GM21723 (cell line): ENCODE results near the gene PINLYP.
A peak's percentile ranks its signal among the peaks of the same experiment; 100 is the strongest.

Experiments
- ATAC-seq: cut with Tn5 transposase; IDR thresholded peaks from one replicate; pipeline ENCODE4 v1.9.1; 2021; ENCODE audit warnings: mild to moderate bottlenecking, moderate library complexity; ENCODE audit not compliant: unreplicated experiment

The PINLYP gene

GRCh38 chr19:43575156-43575950 lies at the start of gene PINLYP, which contains the start of gene XRCC1:
Gene PINLYP, plus strand, starts transcription at chr19:43575801. Its CDS starts 1,391 bp downstream, at chr19:43577192.
Gene XRCC1, minus strand, starts transcription at chr19:43575527. Its CDS starts 69 bp downstream, at chr19:43575458.
- ATAC-seq, result peak; percentile 93

DNA sequence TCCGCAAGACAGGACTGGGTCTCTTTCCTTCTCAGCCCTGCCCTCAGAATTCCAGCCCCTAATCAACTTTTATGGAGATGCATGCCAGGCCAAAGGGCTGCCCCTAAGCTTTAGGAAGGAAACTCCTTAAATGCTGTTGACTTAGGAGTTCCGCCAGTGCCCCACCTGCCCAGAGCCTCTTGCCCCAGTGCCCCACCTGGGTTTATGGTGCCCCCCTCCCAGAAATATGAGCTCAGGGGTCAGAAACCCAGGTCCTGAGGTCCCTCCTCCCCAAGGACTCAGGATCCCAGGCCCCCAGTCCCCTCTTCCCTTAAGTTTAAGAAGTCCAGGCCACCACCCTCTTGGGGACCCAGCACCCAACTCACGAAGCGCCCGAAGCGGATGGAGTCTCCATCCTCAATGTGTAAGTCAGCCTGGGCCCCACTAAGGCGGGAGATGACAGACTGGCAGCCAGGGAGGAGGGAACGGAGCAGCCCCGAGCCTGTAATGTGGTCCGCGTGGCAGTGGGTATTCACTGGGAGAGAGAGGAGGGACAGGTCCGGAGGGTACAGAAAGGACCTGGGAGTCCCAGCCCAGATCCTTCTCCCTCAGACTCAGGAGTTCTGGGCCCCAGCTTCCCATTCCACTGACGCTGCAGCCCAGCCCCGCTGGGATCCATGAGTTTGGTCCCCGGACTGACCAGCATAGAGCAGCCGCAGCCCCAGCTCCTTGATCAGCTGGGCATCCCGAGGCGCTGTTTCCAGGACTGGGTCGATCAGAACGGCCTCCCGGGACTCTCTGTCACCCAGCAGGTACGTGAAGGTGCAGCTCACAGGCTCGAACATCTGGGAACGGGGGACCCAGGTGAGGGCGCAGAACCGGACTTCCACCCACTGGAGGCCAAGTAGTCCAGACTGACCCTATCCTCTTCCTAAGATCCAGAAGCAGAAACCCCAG lies 49.5 kb upstream of the PINLYP start:
- ATAC-seq, result peak; percentile 24

- ATAC-seq, result peak; percentile 68
Observed at GRCh38 chr19:43526884-43527859, 48.4 kb upstream of the PINLYP start, which contains the start of gene ETHE1. Gene ETHE1, minus strand, starts transcription at chr19:43527201. Its CDS starts 24 bp downstream, at chr19:43527177.

- ATAC-seq, result no peak
Observed at GRCh38 chr19:43527860-43528622, 47.6 kb upstream of the PINLYP start.

- peak; percentile 19 for ATAC-seq
Observed at GRCh38 chr19:43532571-43532961, 43.0 kb upstream of the PINLYP start.

DNA sequence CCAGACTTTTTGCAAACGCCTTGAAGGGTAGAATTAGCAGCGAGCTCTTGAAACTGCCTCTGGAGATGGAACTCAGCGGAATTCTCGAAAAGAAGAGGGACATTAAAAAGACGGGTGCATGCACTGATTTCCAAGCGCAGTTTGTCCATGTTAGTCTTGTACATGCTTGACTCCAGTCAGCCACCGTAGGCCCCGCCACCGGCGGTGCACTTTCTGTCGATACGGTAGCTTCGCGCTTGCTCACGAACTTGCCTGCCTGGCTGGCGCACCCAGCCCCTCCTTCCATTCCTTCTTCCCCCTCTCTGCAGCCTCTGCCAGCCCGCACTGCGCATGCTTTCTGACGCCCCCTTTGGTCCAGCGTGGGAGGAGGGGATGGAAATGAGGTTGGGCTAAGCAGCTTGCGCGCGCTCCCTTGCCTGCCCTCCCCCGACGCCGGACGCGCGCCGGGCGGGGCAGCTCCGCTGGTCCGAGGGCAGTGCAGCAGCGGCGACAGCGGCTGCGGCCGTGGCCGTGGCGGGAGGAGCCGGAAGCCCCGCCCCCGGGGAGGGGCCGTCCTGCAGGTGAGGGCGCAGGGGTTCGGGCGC lies 42.5 kb upstream of the PINLYP start, which contains the start of gene ZNF575:
TSS of gene ZNF575 (plus strand) at position 227 of the 584 bp plus-strand sequence. CDS start 1,235 bp downstream, outside the sequence.
- ATAC-seq, result peak; percentile 56

DNA sequence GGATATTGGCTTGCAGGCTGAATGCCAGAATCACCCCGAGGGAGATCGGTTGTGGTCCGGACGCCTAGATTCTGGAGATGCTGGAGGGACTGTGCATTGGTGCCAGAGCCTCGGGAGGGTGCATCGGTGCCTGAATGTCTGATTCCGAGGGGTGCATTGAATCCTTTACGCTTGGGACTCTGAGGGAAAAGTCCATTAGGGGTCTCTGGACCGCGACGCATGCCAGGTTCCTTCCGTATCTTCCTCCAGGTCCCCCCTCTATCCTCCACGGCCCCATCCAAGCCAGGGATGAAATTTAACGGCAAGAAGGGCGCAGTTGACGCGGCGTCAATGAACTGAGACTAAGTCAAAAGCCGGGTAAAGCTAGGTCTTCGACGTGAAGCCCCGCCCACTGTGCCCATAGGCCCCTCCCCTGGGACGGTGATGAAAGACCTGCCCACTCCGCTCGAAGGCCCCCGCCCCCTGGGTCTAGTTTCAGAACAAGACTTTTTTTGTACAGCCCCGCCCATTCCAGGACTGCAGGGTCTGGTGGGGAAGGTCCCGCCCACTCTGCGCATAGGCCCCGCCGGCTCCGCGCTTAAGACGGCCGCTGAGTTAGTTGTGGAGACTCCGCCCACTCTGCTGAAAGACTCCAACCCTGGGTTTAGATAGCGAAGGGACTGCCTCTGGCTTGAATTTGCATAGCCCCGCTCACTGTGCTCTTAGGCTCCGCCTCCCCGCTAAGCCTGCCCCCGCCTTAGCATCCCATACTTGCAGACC lies 41.9 kb upstream of the PINLYP start:
- ATAC-seq, result peak; percentile 44

DNA sequence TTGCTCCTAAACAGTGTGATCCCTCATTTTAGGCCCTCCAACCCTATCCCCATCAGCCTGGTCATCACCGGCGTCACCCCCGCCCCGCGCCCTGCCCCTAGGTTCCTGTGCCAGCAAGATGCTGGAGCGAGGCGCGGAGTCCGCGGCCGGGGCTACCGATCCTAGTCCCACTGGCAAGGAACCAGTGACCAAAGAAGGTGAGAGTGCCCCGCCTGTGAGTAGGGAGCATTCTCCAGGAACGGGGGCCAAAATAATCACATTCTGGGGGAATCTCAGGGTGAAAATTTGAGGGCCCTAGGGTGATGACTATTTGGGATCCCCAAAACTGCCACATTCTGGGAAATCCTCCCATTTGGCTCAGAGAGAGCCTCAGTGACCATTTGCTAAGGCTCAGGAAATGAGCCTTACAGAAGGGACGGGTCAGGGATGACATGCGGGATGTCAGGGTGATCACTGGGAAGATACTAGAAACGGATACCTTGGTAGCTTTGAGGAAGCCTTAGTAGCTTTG lies 41.2 kb upstream of the PINLYP start:
- no peak for ATAC-seq

DNA sequence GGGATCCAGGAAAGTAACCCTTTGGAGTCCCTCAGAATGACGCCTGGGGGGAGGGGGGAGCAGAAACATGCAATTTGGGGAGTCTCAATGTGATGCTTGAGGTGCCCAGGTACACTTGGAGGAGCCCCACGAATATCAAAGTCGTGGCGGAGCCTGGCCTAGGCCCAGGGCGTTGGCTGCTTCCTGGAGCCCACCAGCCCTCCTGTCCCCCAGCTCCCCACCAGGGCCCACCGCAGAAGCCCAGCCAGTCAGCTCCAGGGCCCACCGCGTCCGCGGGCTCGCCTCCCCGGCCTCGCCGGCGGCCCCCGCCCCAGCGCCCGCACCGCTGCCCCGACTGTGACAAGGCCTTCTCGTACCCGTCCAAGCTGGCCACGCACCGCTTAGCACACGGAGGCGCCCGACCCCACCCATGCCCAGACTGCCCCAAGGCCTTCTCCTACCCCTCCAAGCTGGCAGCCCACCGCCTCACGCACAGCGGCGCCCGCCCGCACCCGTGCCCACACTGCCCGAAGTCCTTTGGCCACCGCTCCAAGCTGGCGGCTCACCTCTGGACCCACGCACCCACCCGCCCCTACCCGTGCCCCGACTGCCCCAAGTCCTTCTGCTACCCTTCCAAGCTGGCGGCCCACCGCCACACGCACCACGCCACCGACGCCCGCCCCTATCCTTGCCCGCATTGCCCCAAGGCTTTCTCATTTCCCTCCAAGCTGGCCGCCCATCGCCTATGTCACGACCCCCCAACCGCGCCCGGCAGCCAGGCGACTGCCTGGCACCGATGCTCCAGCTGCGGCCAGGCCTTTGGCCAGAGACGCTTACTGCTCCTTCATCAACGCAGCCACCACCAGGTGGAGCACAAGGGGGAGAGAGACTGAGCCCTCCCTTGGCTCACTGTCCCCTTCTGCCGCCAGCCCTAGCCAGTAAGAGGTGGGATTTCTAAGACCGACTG lies 40.5 kb upstream of the PINLYP start:
- no peak for ATAC-seq

DNA sequence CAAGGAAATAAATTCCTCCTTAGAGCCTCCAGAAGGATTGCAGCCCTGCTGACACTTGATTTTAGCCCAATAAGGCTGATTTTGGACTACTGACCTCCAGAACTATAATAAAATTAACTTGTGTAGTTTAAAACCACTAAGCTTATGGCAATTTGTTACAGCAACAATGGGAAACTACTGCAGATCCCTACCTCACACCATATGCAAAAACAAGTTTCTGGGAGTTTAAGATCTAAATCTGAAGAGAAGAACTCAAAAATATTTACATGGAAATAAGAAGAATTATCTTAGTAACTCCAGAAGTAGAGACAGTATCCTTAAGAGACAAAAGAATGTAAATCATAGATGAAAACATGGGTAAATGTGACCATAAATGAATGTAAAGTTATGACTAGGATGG lies 36.7 kb upstream of the PINLYP start:
- ATAC-seq, result no peak

DNA sequence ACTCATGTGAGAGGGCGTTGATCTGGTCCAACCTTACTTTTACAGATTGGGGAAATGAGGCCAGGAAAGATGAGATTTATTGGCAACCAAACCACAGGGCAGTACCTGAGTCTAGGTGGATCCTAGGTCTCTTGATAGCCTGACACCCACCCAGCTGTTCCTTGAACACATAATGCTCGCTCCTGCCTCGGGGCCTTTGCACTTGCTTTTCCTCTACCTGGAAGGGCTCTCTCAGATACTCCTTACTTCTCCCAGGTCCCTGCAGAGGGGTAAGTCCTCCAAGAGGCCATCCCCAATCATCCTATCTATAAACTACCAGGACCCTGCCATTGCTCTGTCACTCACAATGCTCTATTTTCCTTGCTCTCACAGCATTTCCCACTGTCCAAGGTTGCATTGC lies 35.2 kb upstream of the PINLYP start:
- ATAC-seq, result no peak

DNA sequence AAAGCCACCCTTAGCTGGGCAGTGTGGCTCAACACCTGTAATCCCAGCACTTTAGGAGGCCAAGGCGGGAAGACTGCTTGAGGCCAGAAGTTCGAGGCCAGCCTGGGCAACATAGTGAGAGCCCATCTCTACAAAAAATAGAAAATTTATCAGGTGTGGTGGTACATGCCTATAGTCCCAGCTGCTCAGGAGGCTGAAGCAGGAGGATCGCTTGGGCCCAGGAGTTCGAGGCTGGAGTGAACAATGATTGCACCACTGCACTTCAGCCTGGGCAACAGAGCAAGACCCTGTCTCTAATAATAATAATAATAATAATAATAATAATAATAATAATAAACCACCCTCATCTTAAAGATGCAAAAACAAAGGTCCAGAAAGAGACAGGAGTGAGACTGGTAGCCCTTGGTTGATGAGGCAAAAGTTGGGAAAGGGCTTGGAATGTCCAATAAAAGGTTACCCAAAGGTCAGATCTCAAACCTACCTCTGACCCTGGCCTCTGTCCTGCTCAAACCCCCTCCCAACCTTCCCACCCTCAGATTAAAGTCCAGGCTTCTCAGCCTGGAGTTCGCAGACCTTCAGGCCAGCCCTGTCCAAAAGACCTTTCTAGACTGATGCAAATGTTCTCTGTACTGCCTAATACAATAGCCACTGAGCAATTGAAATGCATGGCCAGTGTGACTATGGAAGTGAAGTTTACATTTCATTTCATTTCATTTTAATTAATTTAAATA lies 33.5 kb upstream of the PINLYP start:
- ATAC-seq, result no peak

GRCh38 chr19:43544077-43544476 lies 31.5 kb upstream of the PINLYP start:
- ATAC-seq, result no peak

- ATAC-seq, result no peak
Observed at GRCh38 chr19:43545276-43545675, 30.3 kb upstream of the PINLYP start.

- no peak for ATAC-seq
Observed at GRCh38 chr19:43545981-43546380, 29.6 kb upstream of the PINLYP start.

GRCh38 chr19:43546581-43546980 lies 29.0 kb upstream of the PINLYP start:
- no peak for ATAC-seq
